GM12878 (cell line): ENCODE measurements around the gene NKRF. TPM values are rescaled to one million over a fixed set of nuclear protein-coding genes. Genes with fewer than 3 reads are reported as not detected.

Source experiments
- ATAC-seq: fragments of 200-7000 bp; cut with Tn5 transposase; 3 replicates; pipeline ENCODE4 v1.9.1; 2020; ENCODE audit warnings: mild to moderate bottlenecking, moderate library complexity
- BruUV-seq: library from RNA; stranded (reverse); fragments of 400-500 nt; replicated peaks from 2 replicates; lab custom pipeline; 2021; lab: Mats Ljungman, UMichigan
- CTCF ChIA-PET: fragments of 300-600 bp; sonication (Branson Sonifier 250); formaldehyde crosslinking; extraction: SDS; loops from one replicate; lab custom pipeline; 2021; ENCODE audit warnings: inconsistent platforms; lab: Yijun Ruan, JAX
- POLR2A ChIA-PET: fragments of 350-600 bp; formaldehyde crosslinking; extraction: SDS; loops from one replicate; lab custom pipeline; 2021; ENCODE audit warnings: inconsistent platforms; lab: Charles Lee
- RAD21 ChIA-PET: fragments of 300-600 bp; sonication (Branson Sonifier 250); formaldehyde crosslinking; loops from one replicate; lab custom pipeline; 2023; ENCODE audit warnings: antibody characterized with exemption; ENCODE audit not compliant: unreplicated experiment; lab: Charles Lee
- SMC1A ChIA-PET: fragments of 300-600 bp; sonication (Branson Sonifier 250); formaldehyde crosslinking; loops from one replicate; lab custom pipeline; 2023; ENCODE audit not compliant: unreplicated experiment, uncharacterized antibody; lab: Charles Lee
- DNase-seq: peaks from one replicate; pipeline ENCODE4 v3.0.0-alpha.2; 2011; ENCODE audit warnings: low read depth, low spot score
- FAIRE-seq: peaks from 3 replicates; lab custom pipeline; 2011; peaks lifted over from hg19 to GRCh38; lab: Jason Lieb, UNC
- H2AFZ ChIP-seq: 2 replicates; pipeline ENCODE4 v1.6.0; 2011; ENCODE audit warnings: low read depth, low read length, control low read depth; ENCODE audit not compliant: control insufficient read depth
- H3K27ac ChIP-seq: 2 replicates; pipeline ENCODE4 v1.5.1; 2011; ENCODE audit warnings: control low read depth; ENCODE audit not compliant: control insufficient read depth, insufficient read depth
- H3K27me3 ChIP-seq, 2 experiments: replicated peaks in 1 of 2; 2 replicates each; pipeline versions ENCODE4 v1.6.0 to v1.6.1; 2011; ENCODE audit warnings: low read length in 1 of 2; ENCODE audit not compliant: control insufficient read depth in 2 of 2, insufficient read depth in 2 of 2
- H3K36me3 ChIP-seq, 2 experiments: 2 replicates each; pipeline ENCODE4 v1.5.1; 2011; ENCODE audit warnings: low read length in 1 of 2; ENCODE audit not compliant: control insufficient read depth in 2 of 2, insufficient read depth in 2 of 2
- H3K4me1 ChIP-seq: 2 replicates; pipeline ENCODE4 v1.6.1; 2011; ENCODE audit warnings: mild to moderate bottlenecking, low read length, moderate library complexity, mixed read lengths; ENCODE audit not compliant: control insufficient read depth, insufficient read depth
- H3K4me2 ChIP-seq: 2 replicates; pipeline ENCODE4 v1.6.0; 2011; ENCODE audit warnings: control low read depth; ENCODE audit not compliant: control insufficient read depth, insufficient read depth
- H3K4me3 ChIP-seq: fragments of 200-600 bp; sonication (generic); 2 replicates; pipeline ENCODE4 v1.5.1; 2016
- H3K79me2 ChIP-seq: 2 replicates; pipeline ENCODE4 v1.6.0; 2011; ENCODE audit warnings: low read length; ENCODE audit not compliant: control insufficient read depth, insufficient read depth
- H3K9ac ChIP-seq: 2 replicates; pipeline ENCODE4 v1.8.0; 2011; ENCODE audit warnings: low read length, control low read depth, mixed read lengths; ENCODE audit not compliant: control insufficient read depth, insufficient read depth
- H3K9me3 ChIP-seq: replicated peaks from 3 replicates; pipeline ENCODE4 v1.5.1; 2011; ENCODE audit warnings: mild to moderate bottlenecking, low read length; ENCODE audit not compliant: control insufficient read depth, insufficient read depth
- H4K20me1 ChIP-seq: 2 replicates; pipeline ENCODE4 v1.6.0; 2011; ENCODE audit not compliant: control insufficient read depth, insufficient read depth
- CHD2 ChIP-seq: IDR thresholded peaks from 2 replicates; pipeline ENCODE4 v1.6.1; 2011; ENCODE audit warnings: low read depth, low read length, improper control_type of control experiment, borderline replicate concordance
- CREB1 ChIP-seq: IDR thresholded peaks from 2 replicates; pipeline ENCODE4 v1.6.1; 2012; ENCODE audit warnings: low read depth, mild to moderate bottlenecking, inconsistent platforms
- EED ChIP-seq: sonication (generic); IDR thresholded peaks from 2 replicates; pipeline ENCODE4 v1.6.1; 2016; ENCODE audit warnings: antibody characterized with exemption, low read depth
- IKZF1 ChIP-seq: fragments of 450-650 bp; conservative IDR thresholded peaks from 2 replicates; pipeline ENCODE4 v1.6.1; 2017; ENCODE audit warnings: antibody characterized with exemption, mild to moderate bottlenecking
- IKZF2 ChIP-seq, 2 experiments: fragments of 450-650 bp; IDR thresholded peaks; 2 replicates each; pipeline ENCODE4 v1.6.1; 2017; ENCODE audit warnings: mild to moderate bottlenecking in 2 of 2, moderate library complexity in 2 of 2
- IRF4 ChIP-seq: IDR thresholded peaks from 2 replicates; pipeline ENCODE4 v1.6.1; 2011; ENCODE audit warnings: low read depth, low read length
- KLF5 ChIP-seq: fragments of 450-650 bp; IDR thresholded peaks from 2 replicates; pipeline ENCODE4 v1.6.1; 2014; ENCODE audit warnings: mild to moderate bottlenecking; ENCODE audit not compliant: partially characterized antibody
- MTA2 ChIP-seq: fragments of 450-650 bp; IDR thresholded peaks from 2 replicates; pipeline ENCODE4 v1.6.1; 2016; ENCODE audit warnings: low read depth, mild to moderate bottlenecking, moderate library complexity
- NRF1 ChIP-seq: conservative IDR thresholded peaks from 2 replicates; pipeline ENCODE4 v1.6.1; 2011; ENCODE audit warnings: mild to moderate bottlenecking, low read depth, low read length, improper control_type of control experiment
- RB1 ChIP-seq: fragments of 450-650 bp; formaldehyde crosslinking; IDR thresholded peaks from 2 replicates; pipeline ENCODE4 v1.6.1; 2017; ENCODE audit warnings: mild to moderate bottlenecking, borderline replicate concordance
- SKIL ChIP-seq: fragments of 450-650 bp; IDR thresholded peaks from 2 replicates; pipeline ENCODE4 v1.6.1; 2017; ENCODE audit warnings: mild to moderate bottlenecking, low read depth, inconsistent platforms; ENCODE audit not compliant: poor library complexity, severe bottlenecking
- SMAD5 ChIP-seq: IDR thresholded peaks from 2 replicates; pipeline ENCODE4 v1.6.1; 2016; ENCODE audit warnings: antibody characterized with exemption, low read depth
- ZBED1 ChIP-seq: IDR thresholded peaks from 2 replicates; pipeline ENCODE4 v1.6.1; 2016; ENCODE audit warnings: borderline replicate concordance
- ZNF24 ChIP-seq: fragments of 450-650 bp; IDR thresholded peaks from 2 replicates; pipeline ENCODE4 v1.6.1; 2017; ENCODE audit warnings: antibody characterized with exemption, mild to moderate bottlenecking
- ZNF274 ChIP-seq: IDR thresholded peaks from one replicate; pipeline ENCODE4 v1.8.0; 2011; ENCODE audit not compliant: insufficient read length, insufficient read depth
- ZNF592 ChIP-seq: fragments of 450-650 bp; IDR thresholded peaks from 2 replicates; pipeline ENCODE4 v1.6.1; 2017; ENCODE audit warnings: mild to moderate bottlenecking, moderate library complexity
- WGBS: methylation state at CpG from one replicate; pipeline ENCODE4 v1.1.6; 2016; ENCODE audit warnings: low lambda C conversion rate; ENCODE audit not compliant: insufficient replicate concordance, insufficient coverage; ENCODE audit errors: missing lambda C conversion rate; 5-methylcytosine and 5-hydroxymethylcytosine counted together
- in situ Hi-C: fragments of 300-500 bp; cut with MboI; formaldehyde crosslinking; loops from 9 replicates; pipeline ENCODE4 v1.14.3; 2018; ENCODE audit warnings: mixed read lengths
- intact Hi-C: fragments of 100-400 bp; cut with micrococcal nuclease; formaldehyde crosslinking; loops from one replicate; pipeline ENCODE4 v1.14.2; 2022; ENCODE audit not compliant: unreplicated experiment
- polyA plus RNA-seq, 11 experiments: library from polyadenylated mRNA; depleted of rRNA in 4 of 11; unstranded in 6 of 11; stranded (reverse) in 5 of 11; fragments of >200 nt; fragmentation: Nextera tagmentation in 4 of 11; fragmentation: Illumina TruSeq in 1 of 11; extraction: Ambion mirVana in 4 of 11; extraction: Trizol in 1 of 11; gene quantifications; 1 replicate in 1 of 11; 2 replicates in 10 of 11; pipeline versions ENCODE4 v1.2.1 to v1.2.3, GENCODE V29; 2011 to 2016; ENCODE audit warnings: inconsistent platforms in 2 of 11, missing spikeins in 2 of 11, low read depth in 1 of 11
- total RNA-seq, 4 experiments: library from RNA; depleted of rRNA in 3 of 4; stranded (reverse); fragments of >200 nt in 3 of 4; fragmentation: Illumina TruSeq in 1 of 4; extraction: Trizol in 1 of 4; gene quantifications; 2 replicates each; pipeline versions ENCODE4 v1.2.1 to v1.2.3, GENCODE V29; 2013 to 2021

Gene NKRF
- total and polyA plus RNA-seq, 10 of the 15 experiments (the other 5 are each of a cell fraction or from before 2014, with no cell fraction given) = 6.2 to 21.5 (median 10.1) TPM

- Histone ChIP-seq H3K27me3 (no peaks in the 10 kb centered on the region), H3K27ac (peak overlapping the region; percentile 80), H3K79me2 (peaks cover 7% of the 10 kb centered on the region), H3K4me1 (peaks cover 46% of the 10 kb centered on the region), H3K9me3 (no peaks in the 10 kb centered on the region), H3K4me3 (no peak overlapping the region; the same call in 1 of the 2 replicates), H2AFZ (no peak overlapping the region; the same call in 1 of the 2 replicates), H3K4me2 (peak overlapping the region; percentile 77), H3K9ac (no peak overlapping the region), H3K36me3 (peaks cover 9 to 16% of the 10 kb centered on the region in 2 experiments), H4K20me1 (no peaks in the 10 kb centered on the region)
- no peak for TF ChIP-seq ZBED1
- no peak for TF ChIP-seq IRF4
- TF ChIP-seq IKZF2 (IDR thresholded peaks at IDR 0.05) = peak in 1 of 2 experiments; percentile 60; a peak in 3 of 4 replicates
- TF ChIP-seq EED = no peak
- no peak for TF ChIP-seq ZNF592
- no peak for TF ChIP-seq NRF1
- TF ChIP-seq CREB1 = no peak
- TF ChIP-seq KLF5 = no peak
- TF ChIP-seq ZNF274 = no peak
- 0 out of 2 replicates have a peak, but pooled peaks have one; percentile 25 for TF ChIP-seq IKZF1
- no peak for TF ChIP-seq CHD2
- no peak for TF ChIP-seq RB1
- 0 out of 2 replicates have a peak, but pooled peaks have one; percentile 35 for TF ChIP-seq MTA2
- TF ChIP-seq SMAD5 = no peak
- peak; percentile 25 for TF ChIP-seq SKIL
- no peak for TF ChIP-seq ZNF24
- SMC1A ChIA-PET = interaction anchor here (1.0 to 5.7 kb wide), 13 partner anchors 10 to 123 kb away, joined by 3 to 38 read pairs (median 5); partner anchors contain the start of gene SOWAHD
- no peak for DNase-seq
- no TSS peak for BruUV-seq
- WGBS = 22% methylated on average over 3 of the region's 3 CpGs
- in situ Hi-C loops = no loop called here
- intact Hi-C loops = no loop called here
- CTCF ChIA-PET = interaction anchor here (0.7 to 5.0 kb wide), 10 partner anchors 10 to 125 kb away, joined by 3 to 28 read pairs (median 7); partner anchors contain the start of gene SEPTIN6
- FAIRE-seq = no peak
- RAD21 ChIA-PET = interaction anchor here (1.2 to 11.0 kb wide), 9 partner anchors 10 to 93 kb away, joined by 3 to 99 read pairs (median 18); partner anchors contain the start of gene SEPTIN6
- peak; percentile 14; the same call in 2 of the 3 replicates for ATAC-seq
- POLR2A ChIA-PET = interaction anchor here (0.5 to 3.6 kb wide), 6 partner anchors 12 to 50 kb away, joined by 3 to 15 read pairs (median 6); no protein-coding TSS in a partner anchor
Observed at GRCh38 chrX:119635179-119635578, 29.0 kb upstream of the NKRF start.
